Activated T-cell treated with anti-CD3 and anti-CD28 coated beads, Interleukin-2, amount 50 U/mL, for 1 hour (primary cell): ENCODE data around the gene CEP41.

Source experiments
- DNase-seq: peaks from one replicate; pipeline ENCODE4 v3.0.0-alpha.2; 2020

Gene CEP41, protein sequence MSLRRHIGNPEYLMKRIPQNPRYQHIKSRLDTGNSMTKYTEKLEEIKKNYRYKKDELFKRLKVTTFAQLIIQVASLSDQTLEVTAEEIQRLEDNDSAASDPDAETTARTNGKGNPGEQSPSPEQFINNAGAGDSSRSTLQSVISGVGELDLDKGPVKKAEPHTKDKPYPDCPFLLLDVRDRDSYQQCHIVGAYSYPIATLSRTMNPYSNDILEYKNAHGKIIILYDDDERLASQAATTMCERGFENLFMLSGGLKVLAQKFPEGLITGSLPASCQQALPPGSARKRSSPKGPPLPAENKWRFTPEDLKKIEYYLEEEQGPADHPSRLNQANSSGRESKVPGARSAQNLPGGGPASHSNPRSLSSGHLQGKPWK

DNA sequence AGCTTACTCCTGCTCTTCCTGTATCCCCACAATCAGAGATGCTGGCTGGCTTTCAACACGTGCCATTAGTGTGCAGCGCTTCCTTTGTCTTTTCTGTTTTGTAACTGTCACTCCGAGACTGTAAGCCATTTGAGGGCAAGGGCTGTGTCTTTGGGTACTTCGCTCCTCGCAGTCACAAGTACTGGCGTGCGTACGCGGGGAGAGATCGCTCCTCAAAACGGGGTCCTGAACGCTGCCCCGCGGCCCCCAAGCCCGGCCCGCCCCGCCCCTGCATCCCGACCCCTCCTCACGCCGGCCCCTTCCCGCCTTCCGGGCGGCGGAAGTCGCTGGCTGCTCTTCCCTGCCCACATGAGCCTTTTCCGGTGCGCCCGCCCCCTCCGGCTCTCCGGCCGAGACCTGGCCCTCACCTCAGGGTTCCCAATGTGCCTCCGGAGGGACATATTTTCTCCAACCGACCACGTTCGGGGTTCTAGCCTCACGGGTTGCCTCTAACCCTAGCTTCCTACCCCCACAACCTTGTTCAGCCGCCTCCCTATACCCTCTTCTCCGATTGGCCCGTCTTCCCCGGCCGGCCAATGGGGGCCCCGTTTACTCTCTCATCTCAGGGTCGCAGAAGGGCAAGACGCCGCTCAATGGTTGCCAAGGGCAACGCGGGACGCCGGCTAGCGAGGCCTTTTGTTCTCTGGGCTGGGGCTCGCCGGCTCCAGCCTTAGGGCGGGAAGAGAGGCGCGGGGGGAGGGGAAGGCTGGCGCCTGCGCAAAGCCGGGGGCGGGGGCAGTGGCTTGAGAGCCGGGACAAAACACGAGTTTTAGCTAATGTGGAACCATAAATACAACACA lies at the start of gene CEP41:
CEP41 (minus strand) TSS at position 490 of the 839 bp plus-strand sequence; CDS start at position 440, 50 bp downstream.
- peak; percentile 90 for DNase-seq

DNA sequence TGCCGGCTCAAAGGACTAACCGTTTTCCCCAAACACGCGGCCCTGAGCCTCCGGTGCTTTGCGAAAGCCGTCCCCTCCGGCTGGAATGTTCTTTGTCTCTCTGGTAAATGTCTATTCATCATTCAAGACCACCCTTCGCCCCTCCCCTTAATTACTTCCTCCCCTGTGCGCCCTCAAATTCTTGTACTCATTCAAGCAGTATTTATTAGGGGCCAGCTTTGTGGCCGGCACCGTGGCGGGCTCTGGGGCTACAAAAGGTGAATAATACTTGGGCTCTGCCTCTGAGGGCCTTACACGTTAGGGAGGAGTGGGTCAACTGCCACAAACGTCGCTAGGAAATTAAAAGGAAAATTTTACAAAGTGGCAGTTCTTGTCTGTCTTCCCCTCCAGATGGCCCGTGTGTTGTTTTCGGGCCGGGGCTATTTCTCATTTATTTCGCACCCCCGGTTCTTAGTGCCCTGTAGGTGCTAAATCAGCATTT lies 49.5 kb upstream of the CEP41 start:
- no peak for DNase-seq

DNA sequence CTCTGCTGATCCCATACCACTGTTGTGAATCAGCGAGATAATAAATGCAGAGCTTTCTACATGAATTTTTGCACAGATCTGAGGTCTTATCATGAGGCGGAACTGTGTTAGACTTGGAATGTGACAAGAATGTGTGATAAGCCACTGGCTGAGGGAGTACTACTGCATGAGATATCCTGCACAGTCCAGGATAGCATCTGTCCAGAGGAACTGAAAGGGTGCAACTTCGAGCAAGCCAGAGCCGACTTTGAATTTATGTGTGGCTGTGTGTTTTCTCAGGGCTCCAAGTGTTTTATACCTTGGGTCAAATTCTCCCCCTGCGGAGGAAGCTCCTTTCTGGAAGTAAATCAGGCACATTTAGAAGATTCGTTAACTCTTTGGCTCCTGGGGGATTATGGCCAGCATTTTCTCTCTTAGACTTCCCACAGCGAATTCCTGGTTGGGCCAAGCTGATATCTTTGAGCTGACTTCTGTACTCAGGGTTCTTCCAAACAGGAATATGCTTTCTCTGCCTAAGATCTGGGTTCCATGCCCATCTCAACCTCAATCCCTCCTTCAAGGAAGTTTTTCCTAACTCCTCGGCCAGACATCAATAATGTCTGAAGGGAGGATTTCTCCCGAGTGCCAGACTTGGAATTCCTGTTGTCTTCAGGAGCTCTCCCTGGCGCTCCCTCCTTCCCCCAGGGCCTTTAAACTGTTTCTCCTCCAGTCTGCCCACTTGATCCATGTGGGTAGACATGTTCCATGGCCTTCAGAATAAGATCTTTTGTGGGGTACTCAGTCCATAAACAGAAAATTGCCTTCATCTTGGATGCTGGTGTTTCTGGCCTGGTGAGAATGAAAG lies 48.5 kb upstream of the CEP41 start:
- DNase-seq: no peak

DNA sequence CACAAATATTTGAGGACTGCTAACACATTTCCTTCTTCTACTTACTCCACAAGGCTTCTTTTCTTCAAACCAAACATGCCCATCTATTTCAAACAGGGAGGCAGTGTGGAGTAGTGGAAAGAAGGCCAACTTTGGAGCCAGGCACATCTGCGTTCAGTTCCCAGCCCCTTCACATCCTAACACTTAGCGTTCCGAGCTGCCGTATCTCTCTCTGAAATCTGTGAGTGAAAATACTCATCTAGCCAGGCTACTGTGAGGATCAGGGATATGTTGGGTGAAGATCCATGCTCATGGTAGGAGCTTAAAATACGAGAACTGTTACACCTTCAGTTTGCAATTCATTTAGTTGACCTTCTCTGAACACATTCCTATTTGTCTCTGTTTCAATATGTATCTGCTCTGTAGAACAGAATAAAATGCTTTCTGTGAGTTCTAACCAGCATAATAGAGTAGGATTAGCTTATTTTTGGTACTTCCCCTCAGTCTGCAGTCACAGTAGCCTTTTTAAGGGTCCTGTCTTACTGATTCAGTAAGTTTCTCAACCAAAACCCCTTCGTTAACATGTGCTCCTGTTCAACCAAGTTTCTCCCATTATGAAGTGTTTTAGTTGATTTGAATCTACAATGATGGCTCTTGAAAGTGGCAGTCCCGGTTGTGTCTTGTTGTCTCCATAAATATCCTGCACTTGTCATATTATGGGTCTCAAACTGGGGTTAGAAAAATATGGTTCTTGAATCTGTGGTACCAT lies 47.8 kb upstream of the CEP41 start:
- DNase-seq: no peak

DNA sequence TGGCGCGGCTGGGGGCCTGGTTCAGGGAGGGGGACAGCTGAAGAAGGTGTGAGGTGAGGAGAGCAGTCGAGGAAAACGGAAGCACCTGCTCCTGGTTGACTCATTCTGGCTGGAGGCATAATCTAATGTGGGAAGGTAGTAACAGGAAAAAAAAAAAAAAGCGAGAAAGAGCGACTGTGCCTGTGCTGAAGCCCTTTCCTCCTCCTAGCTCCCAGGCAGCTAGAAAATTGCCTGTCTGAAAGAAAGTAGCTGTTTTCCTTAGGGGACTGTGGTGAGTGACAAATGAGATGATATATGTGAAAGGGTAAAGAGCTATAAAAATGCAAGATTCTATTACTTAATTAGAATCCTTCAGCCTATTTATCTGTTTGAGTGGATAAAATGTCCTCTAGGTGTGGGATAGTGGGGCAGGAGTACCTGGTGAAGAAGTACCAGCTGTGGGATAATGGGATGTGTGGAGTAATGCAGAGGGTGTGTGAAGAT lies 46.2 kb upstream of the CEP41 start:
- no peak for DNase-seq

DNA sequence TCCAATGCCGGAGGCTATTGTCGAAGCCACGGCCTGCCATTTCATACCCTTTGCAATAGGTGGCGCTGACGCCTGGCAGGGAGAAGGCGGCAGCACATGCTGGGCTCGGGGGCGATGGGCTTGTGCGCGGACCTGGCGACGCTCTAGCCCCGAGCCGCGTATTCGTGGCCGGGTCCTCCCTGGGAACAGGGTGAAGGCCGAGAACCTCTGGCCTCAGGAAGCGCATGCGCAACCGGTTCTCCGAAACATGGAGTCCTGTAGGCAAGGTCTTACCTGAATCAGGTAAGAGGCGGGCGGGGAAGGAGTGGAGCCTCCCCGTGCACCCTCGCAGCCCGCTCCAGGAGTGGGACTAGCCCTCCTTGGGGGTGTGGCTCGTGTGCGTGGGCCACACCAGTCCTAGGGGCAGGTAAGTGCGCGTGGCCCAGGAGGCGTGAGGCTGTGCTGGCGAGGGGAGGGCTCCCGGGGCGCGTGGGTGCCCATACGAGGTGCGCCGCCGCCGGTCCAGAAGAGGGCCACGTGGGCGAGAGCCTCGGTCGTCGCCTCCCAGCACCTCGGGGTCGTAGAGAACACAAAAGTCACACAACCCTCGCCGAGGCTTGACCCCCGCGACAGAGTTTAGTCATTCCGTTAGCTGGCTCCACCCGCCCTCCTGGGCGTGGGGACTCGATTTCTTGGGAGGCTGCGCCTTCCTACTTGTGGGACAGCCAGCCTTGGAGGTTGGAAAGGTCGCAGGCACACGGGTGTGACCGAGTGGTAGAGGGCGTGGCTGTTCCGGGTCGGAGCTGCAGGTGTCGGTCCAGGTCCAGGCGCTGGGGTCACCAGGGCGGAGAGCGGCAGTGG lies 45.5 kb upstream of the CEP41 start:
- DNase-seq: peak; percentile 65

DNA sequence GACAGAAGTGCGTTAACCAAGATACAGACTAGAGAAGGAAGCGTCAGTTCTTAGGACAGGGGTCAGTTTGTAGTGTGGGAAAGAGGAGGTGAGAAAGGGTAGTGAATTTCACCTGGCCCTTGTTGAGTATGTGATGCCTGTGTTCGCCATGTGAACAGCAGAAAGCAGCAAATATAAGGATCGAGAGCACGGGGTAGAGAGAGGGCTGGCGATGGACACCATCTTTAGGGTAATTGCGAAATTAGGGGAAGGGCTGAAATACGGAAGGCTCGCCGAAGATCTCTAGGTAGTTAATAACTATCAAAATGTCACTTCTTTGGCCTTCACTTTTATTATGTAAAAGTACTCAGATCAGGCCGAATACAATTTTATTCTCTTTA lies 44.9 kb upstream of the CEP41 start:
- no peak for DNase-seq

DNA sequence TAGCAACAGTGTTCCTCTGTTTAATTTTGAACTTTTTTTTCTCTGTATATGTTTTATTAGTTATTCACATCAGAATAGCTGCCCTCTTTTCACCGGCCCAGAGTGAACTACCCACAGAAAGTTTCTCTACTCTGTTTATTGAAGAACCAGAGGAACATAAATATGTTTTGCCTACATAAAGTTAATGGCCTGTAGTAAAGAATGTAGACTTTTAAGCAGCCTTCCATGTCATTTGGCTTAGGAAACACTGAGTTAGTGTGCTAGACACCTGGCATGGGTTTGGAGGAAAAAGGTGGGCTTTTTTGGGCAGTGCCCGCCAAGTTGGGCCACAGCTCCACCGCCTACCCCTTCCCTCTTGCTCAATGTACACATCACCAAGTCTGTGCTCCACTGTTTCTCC lies 42.2 kb upstream of the CEP41 start:
- no peak for DNase-seq

DNA sequence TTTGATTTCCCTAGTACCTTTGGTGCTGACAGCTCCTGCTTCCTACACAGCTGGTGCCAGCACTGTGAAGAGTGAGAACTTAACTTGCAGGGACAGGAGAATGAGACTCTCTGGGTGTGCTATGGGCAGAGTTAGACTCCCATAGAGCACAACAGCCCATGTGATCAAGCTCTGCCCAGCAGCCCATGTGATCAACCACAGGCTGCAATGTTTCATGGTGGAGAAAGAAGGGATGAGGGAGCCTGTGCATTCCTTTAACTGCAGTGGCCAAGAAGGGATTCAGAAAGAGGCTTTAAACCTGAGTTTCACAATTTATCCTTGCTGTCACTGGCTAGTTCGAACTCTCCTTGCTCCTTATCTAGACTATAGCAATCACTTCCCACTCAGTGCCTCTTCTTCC lies 41.1 kb upstream of the CEP41 start:
- DNase-seq: no peak

DNA sequence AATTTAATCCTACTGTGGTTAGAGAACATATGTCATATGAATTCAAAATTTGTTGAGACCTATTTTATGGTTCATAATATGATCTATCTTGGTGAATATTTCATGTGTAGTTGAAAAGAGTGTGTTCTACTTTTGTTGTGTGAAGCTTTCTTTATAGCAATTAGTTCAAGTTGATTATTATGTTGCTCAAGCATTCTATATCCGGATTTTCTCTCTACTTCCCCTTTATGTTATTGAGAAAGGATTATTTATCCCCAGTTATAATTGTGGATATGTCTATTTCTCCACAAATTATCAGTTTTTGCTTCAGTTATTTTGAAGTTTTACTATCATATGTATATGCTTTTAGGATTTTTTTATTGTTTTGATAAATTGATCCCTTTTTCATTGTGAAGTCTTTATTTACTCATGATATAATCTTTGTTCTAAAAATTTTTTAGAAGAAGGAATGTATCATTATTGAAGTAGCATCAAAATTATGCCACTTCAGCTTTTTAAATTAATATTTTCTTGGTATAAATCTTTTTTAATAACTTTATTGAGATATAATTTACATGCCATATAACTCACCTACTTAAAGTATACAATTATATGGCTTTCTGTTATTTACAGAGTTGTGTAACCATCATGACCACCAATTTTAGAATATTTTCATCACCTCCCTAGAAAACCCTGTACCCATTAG lies 39.0 kb upstream of the CEP41 start:
- no peak for DNase-seq

DNA sequence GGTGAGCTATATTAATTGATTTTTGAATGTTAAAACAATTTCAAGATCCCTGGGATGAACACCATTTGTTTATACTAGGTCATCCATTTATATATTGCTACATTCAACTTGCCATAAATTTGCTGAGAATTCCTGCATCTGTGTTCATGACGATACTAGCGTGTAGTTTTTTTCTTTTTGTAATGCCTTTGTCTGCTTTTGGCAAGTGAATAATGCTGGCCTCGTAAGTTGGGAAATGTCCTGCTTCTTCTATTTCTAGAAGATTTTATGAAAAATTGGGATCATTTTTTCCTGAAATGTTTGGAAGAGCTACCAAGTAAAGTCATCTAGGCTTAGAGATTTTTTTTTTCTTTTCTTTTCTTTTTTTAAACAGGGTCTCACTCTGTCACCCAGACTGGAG lies 38.2 kb upstream of the CEP41 start:
- DNase-seq: no peak

DNA sequence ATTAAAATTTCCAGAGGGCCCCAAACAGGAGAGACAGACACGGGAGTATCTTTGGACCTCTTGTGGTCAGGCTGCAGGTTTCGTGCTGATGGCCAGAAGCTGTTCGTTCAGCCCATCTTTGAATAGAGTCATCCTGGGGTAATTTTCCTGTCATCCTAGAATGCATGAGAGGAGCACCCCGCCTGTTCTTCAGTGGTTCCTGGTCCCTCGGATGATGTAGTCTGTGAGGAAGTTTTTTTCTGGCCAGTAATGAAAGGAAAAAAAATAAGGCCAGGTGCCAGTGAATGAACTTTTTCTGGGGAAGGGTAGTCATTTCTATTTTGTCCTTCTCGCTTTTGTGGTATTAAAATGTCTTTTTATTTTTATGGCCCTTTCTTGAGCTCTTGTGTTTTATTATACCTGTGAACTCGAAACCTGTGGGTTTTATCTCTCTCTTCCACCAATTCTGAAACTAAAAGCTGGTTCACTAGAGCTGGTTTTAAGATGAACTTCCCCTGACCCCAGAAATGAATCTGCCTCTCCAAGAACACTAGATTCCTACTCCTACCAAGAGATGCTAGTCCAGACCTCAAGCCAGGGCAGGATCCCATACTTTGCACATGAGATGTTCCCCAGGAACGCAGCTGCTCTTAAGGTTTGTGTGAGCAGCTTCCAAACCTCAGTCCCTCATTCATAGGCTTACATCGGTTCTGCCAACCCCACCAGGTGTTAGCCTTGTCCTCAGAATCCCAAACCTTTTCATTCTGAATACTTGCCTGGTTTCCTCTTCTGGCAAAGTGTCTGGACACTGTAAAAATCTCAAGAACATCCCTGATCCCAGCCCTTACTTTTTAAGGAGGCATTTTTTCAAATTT lies 35.7 kb upstream of the CEP41 start:
- DNase-seq: no peak

DNA sequence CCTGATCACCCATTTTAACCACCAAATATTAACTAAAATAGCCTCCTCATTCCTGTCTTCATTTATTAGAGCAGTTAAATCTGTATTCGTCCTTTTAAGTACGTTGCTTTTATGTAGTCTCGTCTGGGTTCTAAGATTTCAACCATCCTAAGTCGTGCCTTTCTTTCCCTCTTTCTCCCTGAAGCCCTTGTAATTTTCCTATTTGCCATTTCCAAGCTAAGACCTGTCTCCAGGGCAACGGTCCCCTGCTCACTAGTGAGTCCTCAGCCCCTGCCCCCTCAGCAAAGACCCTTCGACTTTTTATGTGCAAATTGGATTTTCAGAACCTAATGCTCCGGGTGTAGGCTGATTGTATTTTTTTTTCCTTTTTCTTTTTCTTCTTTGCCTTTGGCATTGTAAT lies 35.0 kb upstream of the CEP41 start:
- no peak for DNase-seq

DNA sequence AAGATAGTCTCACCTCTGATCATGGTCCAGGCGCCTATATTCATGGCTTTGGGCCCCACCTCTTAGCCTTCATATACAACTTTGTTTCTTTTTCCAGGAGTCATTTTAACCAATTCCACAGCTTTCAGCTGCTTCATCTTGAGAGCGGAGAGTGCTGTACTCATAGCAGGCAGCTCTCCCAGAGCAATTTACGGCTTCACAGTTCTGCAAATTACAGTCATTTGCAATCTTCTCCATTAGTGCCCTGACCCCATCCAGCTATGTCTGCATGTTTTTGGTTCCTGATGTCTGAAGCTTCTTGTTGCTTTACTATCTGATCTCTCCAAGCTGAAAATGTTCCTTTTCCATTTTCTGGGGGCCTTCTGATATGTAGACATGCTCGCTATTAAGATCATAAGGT lies 33.1 kb upstream of the CEP41 start:
- no peak for DNase-seq

DNA sequence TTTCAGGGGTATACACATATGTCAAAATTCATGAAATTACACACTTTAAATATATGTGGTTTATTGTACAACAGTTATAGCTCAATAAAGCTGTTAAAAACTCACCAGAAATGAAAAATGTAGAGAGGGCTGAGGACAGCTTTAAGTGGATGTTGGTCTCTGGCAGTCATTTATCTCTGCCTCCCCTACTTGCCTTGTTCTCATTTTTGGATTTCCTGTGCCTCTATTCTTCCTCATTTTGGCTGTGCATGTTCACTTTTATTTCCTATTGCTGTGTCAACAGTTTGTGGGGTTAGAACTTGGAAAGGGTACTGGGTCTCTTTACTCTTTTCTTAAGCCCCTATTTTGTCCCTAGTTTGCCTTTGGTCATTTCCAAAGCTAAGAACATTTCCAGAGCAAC lies 32.5 kb upstream of the CEP41 start:
- DNase-seq: no peak

DNA sequence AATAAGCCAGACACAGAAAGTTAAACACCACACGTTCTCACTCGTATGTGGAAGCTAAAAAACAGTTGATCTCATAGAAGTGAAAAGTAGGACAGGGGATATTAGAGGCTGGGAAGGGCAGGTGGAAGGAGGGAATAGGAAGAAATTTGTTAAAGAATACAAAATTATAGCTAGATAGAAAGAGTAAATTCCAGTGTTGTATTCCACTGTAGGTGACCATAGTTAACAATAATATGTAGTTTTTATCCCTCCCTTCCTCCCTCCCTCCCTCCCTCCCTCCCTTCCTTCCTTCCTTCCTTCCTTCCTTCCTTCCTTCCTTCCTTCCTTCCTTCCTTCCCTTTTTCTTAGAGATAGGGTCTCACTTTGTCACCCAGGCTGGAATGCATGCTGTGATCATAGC lies 31.2 kb upstream of the CEP41 start:
- no peak for DNase-seq

DNA sequence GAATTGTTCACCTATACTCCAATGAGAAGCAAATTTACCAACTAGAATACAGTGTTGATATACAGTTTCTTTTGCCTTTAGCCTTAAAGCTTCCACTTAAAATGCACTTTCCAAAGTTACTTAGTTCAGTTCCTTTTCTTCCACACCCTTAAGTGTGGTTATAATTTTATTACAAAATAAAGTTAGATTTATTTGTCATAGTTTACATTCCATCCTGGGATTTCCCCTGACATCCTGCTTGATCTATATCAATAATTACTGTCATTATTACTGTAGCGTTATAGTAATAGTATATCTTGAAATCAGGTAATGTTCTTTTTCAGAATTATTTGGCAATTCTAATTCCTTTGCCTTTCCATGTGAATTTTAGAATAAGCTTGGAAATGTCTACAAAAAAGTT lies 27.8 kb upstream of the CEP41 start:
- DNase-seq: no peak

DNA sequence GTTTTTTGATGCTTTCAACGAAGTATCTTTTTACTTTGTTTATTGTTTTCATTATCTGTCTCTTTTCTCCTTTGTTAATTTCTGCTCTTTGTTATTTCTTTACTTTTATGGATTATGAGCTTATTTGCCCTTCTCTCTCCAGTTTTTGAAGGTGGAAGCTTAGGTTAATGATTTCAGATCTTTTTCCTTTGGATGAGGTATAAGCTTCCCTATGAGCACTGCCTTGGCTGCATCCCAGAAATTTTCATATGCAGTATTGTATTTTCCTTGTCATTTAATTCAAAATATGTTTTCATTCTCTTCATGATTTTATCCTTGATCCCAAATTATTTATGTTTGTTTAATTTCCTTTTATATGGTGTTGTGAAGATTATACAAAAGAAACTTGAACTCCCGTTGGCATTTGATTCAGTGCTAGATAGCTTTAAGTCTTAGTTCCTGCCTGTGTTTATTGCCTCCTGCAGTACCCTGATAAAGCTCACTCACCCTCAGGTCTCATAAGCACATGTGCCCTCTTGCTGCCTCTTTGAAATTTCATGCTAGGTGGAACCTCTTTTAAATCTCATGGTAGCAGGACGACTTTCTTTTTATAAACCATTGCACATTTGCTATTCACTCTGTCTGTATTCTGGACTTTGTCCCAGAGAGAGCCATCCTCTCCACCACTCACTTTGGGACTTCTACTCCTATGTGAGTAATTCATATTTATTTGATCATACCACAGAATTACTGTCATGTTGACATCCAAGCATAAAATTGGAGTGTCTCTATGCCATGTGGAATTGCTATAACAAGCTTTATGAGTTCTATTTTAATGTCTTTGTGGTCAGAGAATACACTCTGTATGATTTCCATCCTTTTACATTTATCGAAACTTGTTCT lies 23.0 kb upstream of the CEP41 start:
- DNase-seq: no peak

DNA sequence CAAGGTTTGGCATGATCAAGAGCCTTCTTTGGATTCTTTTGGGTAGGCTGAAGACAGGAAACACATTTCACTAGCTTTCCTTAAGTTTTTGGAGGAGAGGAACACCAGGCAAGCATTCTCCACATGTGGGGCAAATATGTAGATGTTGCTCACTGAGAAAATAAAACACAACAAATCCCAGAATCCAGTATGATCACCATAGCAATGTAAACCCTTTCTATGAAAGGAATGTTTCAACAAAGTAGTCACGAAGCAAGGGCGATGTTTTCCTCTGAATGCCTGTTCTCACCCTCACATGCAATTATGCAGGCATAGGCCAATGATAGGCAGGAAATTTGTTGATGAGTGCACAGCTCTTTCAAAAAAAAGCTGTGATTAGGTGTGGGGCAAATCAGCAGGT lies 20.5 kb upstream of the CEP41 start:
- DNase-seq: no peak
